ENCODE data around the gene GOLGA6L9. TPM values are rescaled to one million over a fixed set of nuclear protein-coding genes. Genes with fewer than 3 reads are reported as not detected.
A peak's percentile ranks its signal among the peaks of the same experiment; 100 is the strongest.
"Not testable (repeated sequence)": the region's sequence is repeated elsewhere in the genome, so short reads cannot be mapped to it uniquely, and the experiment has no call there.

Gene GOLGA6L9
- polyA plus RNA-seq, 1 of the 3 experiments (the other 2 are of a cell fraction), result 7.4 TPM

DNA sequence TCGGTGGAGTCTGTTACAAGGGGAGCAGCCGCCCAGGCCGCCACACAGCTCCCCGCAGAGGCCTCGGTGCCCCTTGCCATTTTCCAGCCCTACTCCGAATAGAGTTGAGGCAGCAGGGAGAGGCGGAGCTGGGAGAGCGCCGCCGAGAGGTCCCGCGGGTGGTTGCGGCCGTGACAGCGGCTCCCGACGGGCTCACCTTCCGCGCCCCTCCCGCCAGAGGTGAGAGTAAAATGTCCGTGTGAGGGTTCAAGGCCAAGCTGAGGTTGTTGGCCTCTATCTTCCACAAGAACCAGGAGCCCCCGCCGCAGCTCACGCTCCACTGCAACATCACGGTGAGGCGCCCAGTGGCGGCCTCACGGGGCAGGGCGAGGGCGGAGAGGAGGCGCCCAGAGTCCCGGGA, 15.8 kb downstream of the GOLGA6L9 start:
- DNase-seq; H3K9me2 ChIP-seq; H3K4me1 ChIP-seq (ENCODE audit: control insufficient read depth in 1 of 2, insufficient read depth in 2 of 2, low read depth in 1 of 2, low read length in 1 of 2); H3K79me2 ChIP-seq (ENCODE audit: insufficient read depth); H3K27ac ChIP-seq (ENCODE audit: low read depth in 2 of 2, low read length in 1 of 2); H3K27me3 ChIP-seq (ENCODE audit: insufficient read depth); CTCF ChIA-PET; H3K9me3 ChIP-seq; H4K20me1 ChIP-seq (ENCODE audit: insufficient read depth); POLR2A ChIA-PET; H3F3A ChIP-seq (replicated peaks; ENCODE audit: insufficient read depth); H3K36me3 ChIP-seq (replicated peaks in 1 of 2; ENCODE audit: control insufficient read depth in 1 of 2, insufficient read depth in 2 of 2, low read length in 1 of 2): not testable (repeated sequence)
- Histone ChIP-seq H3K9ac (peak overlapping the region; percentile 63; the same call in 1 of the 2 replicates), H3K4me3 (ENCODE audit: low read depth in 2 of 2, low read length in 1 of 2) (peak overlapping the region; percentile 44 to 54), H2AFZ (ENCODE audit: low read depth) (0 out of 2 replicates have a peak overlapping the region, but pooled peaks have one; percentile 56), H3K4me2 (peak overlapping the region; percentile 57; the same call in 1 of the 2 replicates)
- 0% methylated on average over 10 of the region's 32 CpGs for WGBS (ENCODE audit: low lambda C conversion rate)
- TF ChIP-seq, protein P1, sequence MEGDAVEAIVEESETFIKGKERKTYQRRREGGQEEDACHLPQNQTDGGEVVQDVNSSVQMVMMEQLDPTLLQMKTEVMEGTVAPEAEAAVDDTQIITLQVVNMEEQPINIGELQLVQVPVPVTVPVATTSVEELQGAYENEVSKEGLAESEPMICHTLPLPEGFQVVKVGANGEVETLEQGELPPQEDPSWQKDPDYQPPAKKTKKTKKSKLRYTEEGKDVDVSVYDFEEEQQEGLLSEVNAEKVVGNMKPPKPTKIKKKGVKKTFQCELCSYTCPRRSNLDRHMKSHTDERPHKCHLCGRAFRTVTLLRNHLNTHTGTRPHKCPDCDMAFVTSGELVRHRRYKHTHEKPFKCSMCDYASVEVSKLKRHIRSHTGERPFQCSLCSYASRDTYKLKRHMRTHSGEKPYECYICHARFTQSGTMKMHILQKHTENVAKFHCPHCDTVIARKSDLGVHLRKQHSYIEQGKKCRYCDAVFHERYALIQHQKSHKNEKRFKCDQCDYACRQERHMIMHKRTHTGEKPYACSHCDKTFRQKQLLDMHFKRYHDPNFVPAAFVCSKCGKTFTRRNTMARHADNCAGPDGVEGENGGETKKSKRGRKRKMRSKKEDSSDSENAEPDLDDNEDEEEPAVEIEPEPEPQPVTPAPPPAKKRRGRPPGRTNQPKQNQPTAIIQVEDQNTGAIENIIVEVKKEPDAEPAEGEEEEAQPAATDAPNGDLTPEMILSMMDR (IDR thresholded peaks at IDR 0.05), result peak; percentile 43

DNA sequence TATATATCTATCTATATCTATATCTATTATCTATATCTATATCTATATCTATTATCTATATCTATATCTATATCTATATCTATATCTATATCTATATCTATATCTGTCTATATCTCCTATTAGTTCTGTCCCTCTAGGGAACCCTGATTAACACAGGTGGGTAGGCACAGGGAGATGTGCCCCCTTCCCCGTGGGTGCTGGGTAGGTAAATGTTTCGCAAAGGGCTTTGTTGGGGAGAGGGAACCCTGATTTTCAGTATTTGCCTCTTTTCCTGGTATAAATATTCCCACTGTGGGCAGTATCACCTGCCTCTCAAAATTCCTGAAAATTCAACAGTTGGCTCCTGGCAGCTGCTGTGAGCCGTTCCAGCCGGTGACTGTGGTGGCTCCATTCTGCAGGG, 27.7 kb downstream of the GOLGA6L9 start:
- 86% methylated on average over 2 of the region's 4 CpGs for WGBS (ENCODE audit: low lambda C conversion rate)
- H2AFZ ChIP-seq (ENCODE audit: low read depth); H3K27me3 ChIP-seq (ENCODE audit: insufficient read depth); H3K9ac ChIP-seq; H3K4me3 ChIP-seq (ENCODE audit: low read depth in 2 of 2, low read length in 1 of 2); DNase-seq; H3K36me3 ChIP-seq (replicated peaks in 1 of 2; ENCODE audit: control insufficient read depth in 1 of 2, insufficient read depth in 2 of 2, low read length in 1 of 2); H3K27ac ChIP-seq (ENCODE audit: low read depth in 2 of 2, low read length in 1 of 2); H3K79me2 ChIP-seq (ENCODE audit: insufficient read depth); H4K20me1 ChIP-seq (ENCODE audit: insufficient read depth); H3K9me3 ChIP-seq; H3K9me2 ChIP-seq; CTCF ChIA-PET; H3K4me1 ChIP-seq (ENCODE audit: control insufficient read depth in 1 of 2, insufficient read depth in 2 of 2, low read depth in 1 of 2, low read length in 1 of 2); H3F3A ChIP-seq (replicated peaks; ENCODE audit: insufficient read depth); POLR2A ChIA-PET; H3K4me2 ChIP-seq: not testable (repeated sequence)

DNA sequence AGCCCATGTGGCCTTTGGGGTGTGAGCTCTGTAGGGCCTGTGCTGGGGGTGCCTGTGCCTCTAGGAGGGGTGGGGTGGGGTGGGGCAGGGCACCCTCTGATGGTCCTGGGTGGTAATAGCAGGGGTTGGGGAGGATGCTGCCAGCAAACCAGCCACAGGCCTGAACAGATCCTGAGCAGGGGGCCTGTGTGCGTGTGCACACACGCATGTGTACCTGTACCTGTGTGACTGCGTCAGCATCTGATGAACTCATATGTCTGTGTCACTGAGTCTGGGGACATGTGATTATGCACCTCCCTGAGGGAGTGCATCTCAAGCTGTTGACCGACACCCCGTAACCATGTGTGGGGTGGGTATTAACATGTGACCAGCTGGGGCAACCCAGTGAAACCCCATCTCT, 36.0 kb downstream of the GOLGA6L9 start:
- H3K9ac ChIP-seq; H3K4me1 ChIP-seq (ENCODE audit: control insufficient read depth in 1 of 2, insufficient read depth in 2 of 2, low read depth in 1 of 2, low read length in 1 of 2); H3K27ac ChIP-seq (ENCODE audit: low read depth in 2 of 2, low read length in 1 of 2); H3K4me3 ChIP-seq (ENCODE audit: low read depth in 2 of 2, low read length in 1 of 2); H4K20me1 ChIP-seq (ENCODE audit: insufficient read depth); H3K36me3 ChIP-seq (replicated peaks in 1 of 2; ENCODE audit: control insufficient read depth in 1 of 2, insufficient read depth in 2 of 2, low read length in 1 of 2); H3K79me2 ChIP-seq (ENCODE audit: insufficient read depth); H3K4me2 ChIP-seq; DNase-seq; H3K9me2 ChIP-seq; H3F3A ChIP-seq (replicated peaks; ENCODE audit: insufficient read depth); CTCF ChIA-PET; H2AFZ ChIP-seq (ENCODE audit: low read depth); H3K9me3 ChIP-seq; POLR2A ChIA-PET; H3K27me3 ChIP-seq (ENCODE audit: insufficient read depth): not testable (repeated sequence)
- WGBS (ENCODE audit: low lambda C conversion rate), result no CpG with 5 or more reads among the region's 5 CpGs

DNA sequence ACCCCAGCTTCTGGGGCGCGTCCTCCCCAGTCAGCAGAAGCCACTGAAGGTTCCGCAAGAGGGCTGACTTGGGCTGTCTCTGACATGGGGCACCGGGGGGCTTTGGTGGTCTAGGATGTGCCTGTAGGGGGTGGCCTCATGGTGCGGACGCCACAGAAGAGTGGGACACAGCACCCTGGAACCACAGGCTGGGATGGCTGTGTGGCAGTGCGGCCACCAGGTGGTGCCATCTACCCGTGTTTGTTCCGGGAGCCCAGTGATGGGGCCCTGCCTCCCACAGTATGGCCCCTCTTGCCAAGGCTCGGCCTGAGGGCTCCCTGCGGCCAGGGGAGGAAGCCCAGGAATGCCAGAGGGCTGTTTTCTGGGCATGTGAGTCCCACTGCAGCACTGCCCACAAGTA, 38.6 kb downstream of the GOLGA6L9 start:
- H2AFZ ChIP-seq (ENCODE audit: low read depth); H3K4me2 ChIP-seq; DNase-seq; H3K36me3 ChIP-seq (replicated peaks in 1 of 2; ENCODE audit: control insufficient read depth in 1 of 2, insufficient read depth in 2 of 2, low read length in 1 of 2); H3K9me3 ChIP-seq; H3K79me2 ChIP-seq (ENCODE audit: insufficient read depth); H3K9ac ChIP-seq; H3K27ac ChIP-seq (ENCODE audit: low read depth in 2 of 2, low read length in 1 of 2); H3K4me3 ChIP-seq (ENCODE audit: low read depth in 2 of 2, low read length in 1 of 2); H4K20me1 ChIP-seq (ENCODE audit: insufficient read depth); H3K9me2 ChIP-seq; H3K27me3 ChIP-seq (ENCODE audit: insufficient read depth); H3K4me1 ChIP-seq (ENCODE audit: control insufficient read depth in 1 of 2, insufficient read depth in 2 of 2, low read depth in 1 of 2, low read length in 1 of 2); POLR2A ChIA-PET; H3F3A ChIP-seq (replicated peaks; ENCODE audit: insufficient read depth); CTCF ChIA-PET: not testable (repeated sequence)
- no CpG with 5 or more reads among the region's 11 CpGs for WGBS (ENCODE audit: low lambda C conversion rate)

DNA sequence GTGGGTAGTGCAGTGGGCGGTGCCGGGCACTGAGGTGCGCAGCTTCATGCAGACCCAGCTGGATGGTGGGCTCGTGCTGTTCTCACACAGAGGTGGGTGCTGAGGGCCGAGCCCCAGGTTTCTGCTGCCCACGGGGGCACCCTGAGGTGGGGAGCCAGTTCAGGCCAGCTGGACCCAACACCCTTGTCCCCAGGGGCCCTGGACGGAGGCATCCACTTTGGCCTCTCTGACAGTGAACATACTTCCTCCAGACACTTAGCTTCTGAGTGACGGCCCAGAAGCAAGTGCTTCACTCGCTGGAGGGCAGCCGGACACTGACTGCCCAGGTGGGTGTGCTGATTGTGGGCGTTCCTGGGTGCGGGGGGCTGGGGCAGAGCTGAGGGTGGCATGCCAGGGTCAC, 39.8 kb downstream of the GOLGA6L9 start:
- H3K4me1 ChIP-seq (ENCODE audit: control insufficient read depth in 1 of 2, insufficient read depth in 2 of 2, low read depth in 1 of 2, low read length in 1 of 2); H3F3A ChIP-seq (replicated peaks; ENCODE audit: insufficient read depth); H3K27me3 ChIP-seq (ENCODE audit: insufficient read depth); H3K36me3 ChIP-seq (replicated peaks in 1 of 2; ENCODE audit: control insufficient read depth in 1 of 2, insufficient read depth in 2 of 2, low read length in 1 of 2); H2AFZ ChIP-seq (ENCODE audit: low read depth); H3K4me3 ChIP-seq (ENCODE audit: low read depth in 2 of 2, low read length in 1 of 2); H3K79me2 ChIP-seq (ENCODE audit: insufficient read depth); H3K27ac ChIP-seq (ENCODE audit: low read depth in 2 of 2, low read length in 1 of 2); H3K9ac ChIP-seq; H3K9me3 ChIP-seq; H3K4me2 ChIP-seq; POLR2A ChIA-PET; H3K9me2 ChIP-seq; CTCF ChIA-PET; DNase-seq; H4K20me1 ChIP-seq (ENCODE audit: insufficient read depth): not testable (repeated sequence)
- WGBS (ENCODE audit: low lambda C conversion rate), result no CpG with 5 or more reads among the region's 12 CpGs

DNA sequence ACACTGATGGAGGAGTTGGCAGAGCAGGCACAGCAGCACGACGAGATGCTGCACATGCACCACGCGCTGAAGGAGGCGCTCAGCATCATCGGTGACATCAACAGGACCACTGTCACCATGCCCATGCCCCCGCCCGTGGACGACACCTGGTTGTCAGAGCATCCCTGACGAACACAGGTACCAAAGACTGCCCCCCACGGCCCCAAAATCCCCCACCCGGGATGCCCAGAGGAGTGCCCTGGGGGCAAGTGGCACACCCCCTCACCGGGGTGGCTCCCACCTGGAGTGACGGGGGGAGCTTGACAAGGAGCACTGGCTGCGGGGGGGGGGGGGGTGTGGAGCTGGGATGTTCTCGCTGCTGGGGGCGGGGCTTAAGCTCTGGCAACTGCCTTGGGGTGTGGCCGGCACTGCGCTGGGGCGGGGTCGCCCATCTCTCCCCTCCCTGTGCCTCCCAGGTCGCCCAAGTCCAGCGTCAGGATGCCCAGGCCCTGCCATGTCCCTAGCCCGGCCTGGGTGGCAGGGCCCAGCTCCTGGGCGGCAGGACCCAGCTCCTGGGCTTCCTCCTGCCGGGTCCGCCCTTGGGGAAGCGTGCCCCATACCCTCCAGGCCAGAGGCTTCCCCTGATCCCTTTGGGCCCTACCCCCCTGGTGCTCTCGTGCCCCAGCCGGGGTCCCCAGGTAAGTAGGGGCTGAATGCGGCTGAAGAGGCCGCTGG, 42.8 kb downstream of the GOLGA6L9 start:
- H3K4me2 ChIP-seq; H3K4me1 ChIP-seq (ENCODE audit: control insufficient read depth in 1 of 2, insufficient read depth in 2 of 2, low read depth in 1 of 2, low read length in 1 of 2); H2AFZ ChIP-seq (ENCODE audit: low read depth); CTCF ChIA-PET; H3K9ac ChIP-seq; POLR2A ChIA-PET; H3K4me3 ChIP-seq (ENCODE audit: low read depth in 2 of 2, low read length in 1 of 2); H3K79me2 ChIP-seq (ENCODE audit: insufficient read depth); H3K36me3 ChIP-seq (replicated peaks in 1 of 2; ENCODE audit: control insufficient read depth in 1 of 2, insufficient read depth in 2 of 2, low read length in 1 of 2); H3F3A ChIP-seq (replicated peaks; ENCODE audit: insufficient read depth); H3K9me3 ChIP-seq; H3K9me2 ChIP-seq; H4K20me1 ChIP-seq (ENCODE audit: insufficient read depth); H3K27ac ChIP-seq (ENCODE audit: low read depth in 2 of 2, low read length in 1 of 2); H3K27me3 ChIP-seq (ENCODE audit: insufficient read depth): not testable (repeated sequence)
- WGBS (ENCODE audit: low lambda C conversion rate), result 100% methylated on average over 3 of the region's 32 CpGs
- peak; percentile 2 for DNase-seq
